H1 (cell line): Measurements from ENCODE around the gene LPP. TPM values are rescaled to one million over a fixed set of nuclear protein-coding genes. Genes with fewer than 3 reads are reported as not detected.

Experiments used
- CTCF ChIA-PET: fragments of 300-600 bp; sonication (Branson Sonifier 250); formaldehyde crosslinking; loops from one replicate; lab custom pipeline; 2021; ENCODE audit not compliant: partially characterized antibody; lab: Charles Lee
- POLR2A ChIA-PET: fragments of 300-600 bp; sonication (Branson Sonifier 250); formaldehyde crosslinking; loops from one replicate; lab custom pipeline; 2021; ENCODE audit warnings: inconsistent platforms; ENCODE audit not compliant: partially characterized antibody; lab: Charles Lee
- DNase-seq, 2 experiments: peaks; one replicate each; pipeline versions ENCODE4 v3.0.0 to v3.0.0-alpha.2; 2010 to 2022; ENCODE audit warnings: low spot score in 2 of 2, low read depth in 1 of 2, mixed read lengths in 1 of 2
- FAIRE-seq: peaks from 2 replicates; lab custom pipeline; 2011; peaks lifted over from hg19 to GRCh38; lab: Jason Lieb, UNC
- H2AFZ ChIP-seq: 2 replicates; pipeline ENCODE4 v1.8.1; 2012; ENCODE audit warnings: low read length, inconsistent platforms
- H2AK5ac ChIP-seq: 2 replicates; pipeline ENCODE4 v1.6.1; 2013; ENCODE audit warnings: low read depth, low read length
- H2BK120ac ChIP-seq: replicated peaks from 2 replicates; pipeline ENCODE3; 2013; ENCODE audit warnings: low read depth, low read length, inconsistent platforms
- H2BK12ac ChIP-seq: 2 replicates; pipeline ENCODE4 v1.6.1; 2013; ENCODE audit warnings: low read depth, low read length
- H2BK15ac ChIP-seq: 2 replicates; pipeline ENCODE4 v1.6.1; 2013; ENCODE audit warnings: low read length
- H2BK20ac ChIP-seq: 2 replicates; pipeline ENCODE4 v1.6.1; 2013; ENCODE audit warnings: low read length
- H2BK5ac ChIP-seq: 2 replicates; pipeline ENCODE4 v1.6.1; 2013; ENCODE audit warnings: low read depth, low read length
- H3K14ac ChIP-seq: 2 replicates; pipeline ENCODE4 v1.6.1; 2013; ENCODE audit warnings: inconsistent platforms; ENCODE audit not compliant: insufficient read length
- H3K18ac ChIP-seq: 2 replicates; pipeline ENCODE4 v1.6.1; 2013; ENCODE audit warnings: low read length; ENCODE audit errors: extremely low read depth
- H3K23ac ChIP-seq: 2 replicates; pipeline ENCODE4 v1.6.1; 2013; ENCODE audit warnings: inconsistent platforms; ENCODE audit not compliant: insufficient read length
- H3K23me2 ChIP-seq: 2 replicates; pipeline ENCODE4 v1.6.1; 2013; ENCODE audit warnings: low read depth, low read length
- H3K27ac ChIP-seq: 2 replicates; pipeline ENCODE4 v1.6.1; 2011; ENCODE audit warnings: low read depth, low read length, inconsistent platforms
- H3K27me3 ChIP-seq, 4 experiments: replicated peaks in 1 of 4; 1 replicate in 1 of 4; 2 replicates in 3 of 4; pipeline versions ENCODE4 v1.6.1 to v1.8.1; 2011 to 2013; ENCODE audit warnings: low read length in 3 of 4, mild to moderate bottlenecking in 3 of 4, inconsistent platforms in 2 of 4, mixed read lengths in 2 of 4, moderate library complexity in 1 of 4; ENCODE audit not compliant: control insufficient read depth in 3 of 4, insufficient read depth in 3 of 4; ENCODE audit errors: extremely low read depth in 1 of 4
- H3K36me3 ChIP-seq, 4 experiments: 2 replicates each; pipeline versions ENCODE4 v1.6.1 to v1.8.1; 2011 to 2013; ENCODE audit warnings: mild to moderate bottlenecking in 4 of 4, low read length in 3 of 4, moderate library complexity in 2 of 4, control low read depth in 1 of 4, inconsistent platforms in 1 of 4; ENCODE audit not compliant: insufficient read depth in 4 of 4, control insufficient read depth in 2 of 4
- H3K4ac ChIP-seq: replicated peaks from 2 replicates; pipeline ENCODE3; 2013; ENCODE audit warnings: low read length, low read depth, mixed read lengths, inconsistent platforms; ENCODE audit not compliant: insufficient read length
- H3K4me1 ChIP-seq, 4 experiments: replicated peaks in 1 of 4; 1 replicate in 1 of 4; 2 replicates in 3 of 4; pipeline versions ENCODE4 v1.6.1 to v1.8.1; 2011 to 2013; ENCODE audit warnings: low read length in 3 of 4, inconsistent platforms in 2 of 4, mixed read lengths in 1 of 4; ENCODE audit not compliant: insufficient read depth in 4 of 4, control insufficient read depth in 3 of 4
- H3K4me2 ChIP-seq, 2 experiments: 2 replicates each; pipeline versions ENCODE4 v1.6.1 to v1.8.1; 2011 to 2013; ENCODE audit warnings: low read depth in 2 of 2, low read length in 2 of 2, control low read depth in 1 of 2, inconsistent platforms in 1 of 2, mild to moderate bottlenecking in 1 of 2; ENCODE audit not compliant: insufficient read depth in 1 of 2
- H3K4me3 ChIP-seq, 4 experiments: fragments of 200-600, 300-600 bp in 1 of 4; sonication (generic), shearing (Covaris generic), sonication (Bioruptor Twin) in 1 of 4; 2 replicates each; pipeline versions ENCODE4 v1.5.1 to v1.8.1; 2011 to 2016; ENCODE audit warnings: low read length in 4 of 4, low read depth in 3 of 4, control low read depth in 2 of 4, inconsistent platforms in 2 of 4, mild to moderate bottlenecking in 2 of 4, mixed read lengths in 1 of 4, moderate library complexity in 1 of 4; ENCODE audit not compliant: insufficient read depth in 2 of 4; ENCODE audit errors: extremely low read depth in 1 of 4
- H3K56ac ChIP-seq: replicated peaks from 2 replicates; pipeline ENCODE3; 2013; ENCODE audit warnings: low read depth, mild to moderate bottlenecking, mixed read lengths, low read length, inconsistent platforms; ENCODE audit not compliant: insufficient read length
- H3K79me1 ChIP-seq: 2 replicates; pipeline ENCODE4 v1.6.1; 2013; ENCODE audit warnings: low read depth, low read length, control low read depth
- H3K79me2 ChIP-seq, 2 experiments: 2 replicates each; pipeline versions ENCODE4 v1.6.1 to v1.8.1; 2012 to 2013; ENCODE audit warnings: low read length in 2 of 2, mild to moderate bottlenecking in 2 of 2, inconsistent platforms in 1 of 2; ENCODE audit not compliant: insufficient read depth in 2 of 2, control insufficient read depth in 1 of 2
- H3K9ac ChIP-seq, 4 experiments: replicated peaks in 1 of 4; 1 replicate in 1 of 4; 2 replicates in 3 of 4; pipeline versions ENCODE4 v1.6.1 to v1.8.1; 2011 to 2013; ENCODE audit warnings: low read depth in 3 of 4, low read length in 3 of 4, control low read depth in 2 of 4, mild to moderate bottlenecking in 2 of 4, moderate library complexity in 2 of 4, inconsistent platforms in 1 of 4; ENCODE audit errors: extremely low read depth in 1 of 4
- H3K9me3 ChIP-seq, 2 experiments: 2 replicates each; pipeline versions ENCODE4 v1.6.1 to v1.8.1; 2012 to 2013; ENCODE audit warnings: mild to moderate bottlenecking in 2 of 2, moderate library complexity in 2 of 2, control low read depth in 1 of 2, inconsistent platforms in 1 of 2, low read depth in 1 of 2, low read length in 1 of 2, mixed read lengths in 1 of 2; ENCODE audit not compliant: insufficient read depth in 2 of 2
- H4K20me1 ChIP-seq, 2 experiments: replicated peaks in 1 of 2; 2 replicates each; pipeline versions ENCODE3 to v1.8.1; 2011 to 2013; ENCODE audit warnings: inconsistent platforms in 2 of 2, low read length in 2 of 2, mild to moderate bottlenecking in 1 of 2; ENCODE audit not compliant: insufficient read depth in 2 of 2, control insufficient read depth in 1 of 2
- H4K5ac ChIP-seq: 2 replicates; pipeline ENCODE4 v1.6.1; 2013; ENCODE audit warnings: low read length, low read depth, mixed read lengths, inconsistent platforms; ENCODE audit not compliant: insufficient read length
- H4K8ac ChIP-seq: 2 replicates; pipeline ENCODE4 v1.8.0; 2013; ENCODE audit warnings: mild to moderate bottlenecking, moderate library complexity, low read length, inconsistent platforms; ENCODE audit not compliant: insufficient read depth; ENCODE audit errors: extremely low read depth
- H4K91ac ChIP-seq: replicated peaks from 2 replicates; pipeline ENCODE3; 2013; ENCODE audit warnings: low read length, mixed read lengths, inconsistent platforms; ENCODE audit not compliant: insufficient read length
- POU5F1 ChIP-seq: IDR thresholded peaks from 2 replicates; pipeline ENCODE4 v1.6.1; 2011; ENCODE audit warnings: low read depth, mild to moderate bottlenecking, low read length, moderate library complexity
- SIN3A ChIP-seq, 2 experiments: IDR thresholded peaks in 1 of 2; conservative IDR thresholded peaks in 1 of 2; 2 replicates each; pipeline ENCODE4 v1.6.1; 2011 to 2012; ENCODE audit warnings: low read length in 2 of 2, improper control_type of control experiment in 1 of 2, low read depth in 1 of 2, mild to moderate bottlenecking in 1 of 2
- TEAD4 ChIP-seq: IDR thresholded peaks from 2 replicates; pipeline ENCODE4 v1.6.1; 2012; ENCODE audit warnings: low read depth, low read length, inconsistent platforms, mixed read lengths
- WGBS, 2 experiments: shearing (Covaris generic) in 1 of 2; methylation state at CpG; one replicate each; pipeline versions ENCODE4 v1.1.6 to v1.1.7; 2013 to 2015; ENCODE audit warnings: low lambda C conversion rate in 2 of 2, mixed read lengths in 2 of 2, inconsistent platforms in 1 of 2, low coverage in 1 of 2, missing lambda C conversion rate in 1 of 2; ENCODE audit not compliant: insufficient replicate concordance in 2 of 2, insufficient coverage in 1 of 2, insufficient read length in 1 of 2; ENCODE audit errors: extremely low coverage in 1 of 2, missing lambda C conversion rate in 1 of 2; 5-methylcytosine and 5-hydroxymethylcytosine counted together
- polyA plus RNA-seq, 7 experiments: library from polyadenylated mRNA; depleted of rRNA in 3 of 7; stranded (reverse) in 5 of 7; unstranded in 2 of 7; fragments of >200 nt in 5 of 7; fragments of 200-250 nt in 2 of 7; gene quantifications; 1 replicate in 5 of 7; 2 replicates in 1 of 7; 4 replicates in 1 of 7; pipeline versions ENCODE4 v1.2.1 to v1.2.3, GENCODE V29; 2011 to 2013; ENCODE audit warnings: missing spikeins in 2 of 7, mixed read lengths in 2 of 7
- total RNA-seq: library from RNA; stranded (reverse); fragmentation: NEBNext Ultra II Directional; extraction: Animal tissue kit (Norgen Biotek cat#: 25700); gene quantifications from 2 replicates; pipeline ENCODE4 v1.2.1, GENCODE V29; 2021

The LPP gene
- total and polyA plus RNA-seq, 2 of the 8 experiments (the other 6 are each of a cell fraction or from before 2014, with no cell fraction given) = 10.0 to 53.3 TPM

GRCh38 chr3:188154809-188155574 lies 1.0 kb downstream of the LPP start:
- Histone ChIP-seq H2BK12ac (peak overlapping the region; percentile 68; the same call in 1 of the 2 replicates), H2BK5ac (peak overlapping the region; percentile 52; the same call in 1 of the 2 replicates), H2BK120ac (peak overlapping the region; percentile 66), H3K4ac (peak overlapping the region; percentile 57), H3K14ac (no peak overlapping the region), H3K79me2 (peaks cover 0 to 44% of the 10 kb centered on the region in 2 experiments; a peak in 2 of 4 replicates), H4K91ac (peak overlapping the region; percentile 18), H4K8ac (peak overlapping the region; percentile 92; the same call in 1 of the 2 replicates), H3K23me2 (peaks cover 13% of the 10 kb centered on the region; the same call in 1 of the 2 replicates), H2AK5ac (peak overlapping the region; percentile 87; the same call in 1 of the 2 replicates), H3K79me1 (peaks cover 9% of the 10 kb centered on the region; the same call in 1 of the 2 replicates), H2AFZ (no peak overlapping the region), H3K27me3 (no peaks in the 10 kb centered on the region), H3K27ac (no peak overlapping the region), H3K4me1 (peaks cover 4 to 13% (median 6%) of the 10 kb centered on the region in 4 experiments; a peak in 6 of 7 replicates), H3K36me3 (no peaks in the 10 kb centered on the region), H3K4me2 (peak overlapping the region; percentile 80 to 94), H2BK15ac (peak overlapping the region; percentile 1; the same call in 1 of the 2 replicates), H4K20me1 (peaks cover 0 to 1% of the 10 kb centered on the region in 2 experiments), H3K23ac (no peak overlapping the region), H4K5ac (no peak overlapping the region), H3K56ac (no peak overlapping the region), H2BK20ac (no peak overlapping the region), H3K9me3 (no peaks in the 10 kb centered on the region), H3K18ac (0 out of 2 replicates have a peak overlapping the region, but pooled peaks have one; percentile 3), H3K9ac (peak overlapping the region; percentile 18 to 89 (median 84); a peak in 4 of 7 replicates), H3K4me3 (peak overlapping the region; percentile 58 to 97 (median 69))
- TF ChIP-seq TEAD4 = no peak
- no peak for TF ChIP-seq POU5F1
- no peak for TF ChIP-seq SIN3A (conservative IDR thresholded peaks at IDR 0.05 in 1 of 2, IDR thresholded peaks at IDR 0.05 in 1 of 2; ENCODE audit: low read depth in 1 of 2, low read length in 2 of 2)
- FAIRE-seq (no peak), DNase-seq (no peak)
- 79% methylated on average over 8 of the region's 8 CpGs; no CpG with 5 or more reads in 1 of the 2 experiments for WGBS, 2 experiments
- ChIA-PET POLR2A (interaction anchor here (0.6 to 3.3 kb wide), 34 partner anchors 10 to 950 kb away, joined by 3 to 19 read pairs (median 4); partner anchors contain the start of gene BCL6), CTCF (interaction anchor here (1.0 to 3.1 kb wide), 9 partner anchors 12 to 415 kb away, joined by 3 to 16 read pairs (median 4); partner anchors contain the start of gene BCL6)
